Keratinocyte (primary cell): ENCODE measurements around the gene EPHB4. TPM values are rescaled to one million over a fixed set of nuclear protein-coding genes. Genes with fewer than 3 reads are reported as not detected.

Experiments
- DNase-seq: peaks from one replicate; pipeline ENCODE4 v3.0.0-alpha.2; 2011; ENCODE audit warnings: low read depth, missing footprints, low spot score
- FAIRE-seq: peaks from 2 replicates; lab custom pipeline; 2011; peaks lifted over from hg19 to GRCh38; lab: Jason Lieb, UNC
- H2AFZ ChIP-seq: 2 replicates; pipeline ENCODE4 v1.6.0; 2012; ENCODE audit warnings: low read length, control low read depth, inconsistent platforms; ENCODE audit not compliant: control insufficient read depth
- H3K27ac ChIP-seq: 2 replicates; pipeline ENCODE4 v1.5.1; 2011; ENCODE audit warnings: low read length; ENCODE audit not compliant: control insufficient read depth, insufficient read depth
- H3K27me3 ChIP-seq: 3 replicates; pipeline ENCODE4 v1.6.0; 2011; ENCODE audit warnings: low read length; ENCODE audit not compliant: control insufficient read depth, insufficient read depth; ENCODE audit errors: extremely low read depth
- H3K36me3 ChIP-seq, 2 experiments: 2 replicates in 1 of 2; 3 replicates in 1 of 2; pipeline ENCODE4 v1.5.1; 2011; ENCODE audit warnings: low read length in 2 of 2, mild to moderate bottlenecking in 1 of 2; ENCODE audit not compliant: control insufficient read depth in 2 of 2, insufficient read depth in 2 of 2; ENCODE audit errors: extremely low read depth in 1 of 2
- H3K4me1 ChIP-seq: 3 replicates; pipeline ENCODE4 v1.5.1; 2011; ENCODE audit warnings: low read length; ENCODE audit not compliant: control insufficient read depth, insufficient read depth; ENCODE audit errors: extremely low read depth
- H3K4me2 ChIP-seq: 3 replicates; pipeline ENCODE4 v1.6.0; 2011; ENCODE audit warnings: low read depth, low read length; ENCODE audit not compliant: control insufficient read depth, insufficient read depth; ENCODE audit errors: extremely low read depth
- H3K4me3 ChIP-seq, 3 experiments: fragments of 200-600 bp in 1 of 3; sonication (generic) in 1 of 3; 2 replicates in 2 of 3; 3 replicates in 1 of 3; pipeline ENCODE4 v1.5.1; 2011 to 2016; ENCODE audit warnings: low read length in 3 of 3, mild to moderate bottlenecking in 3 of 3, control low read depth in 2 of 3, inconsistent platforms in 1 of 3, low read depth in 1 of 3, mixed read lengths in 1 of 3, mixed run types in 1 of 3, moderate library complexity in 1 of 3; ENCODE audit not compliant: control insufficient read depth in 2 of 3, insufficient read depth in 2 of 3; ENCODE audit errors: extremely low read depth in 1 of 3
- H3K79me2 ChIP-seq: 2 replicates; pipeline ENCODE4 v1.6.0; 2012; ENCODE audit warnings: low read length; ENCODE audit not compliant: control insufficient read depth, insufficient read depth
- H3K9ac ChIP-seq: 3 replicates; pipeline ENCODE4 v1.6.0; 2011; ENCODE audit warnings: low read length; ENCODE audit not compliant: control insufficient read depth, insufficient read depth; ENCODE audit errors: extremely low read depth
- H3K9me1 ChIP-seq: 3 replicates; pipeline ENCODE4 v1.6.0; 2011; ENCODE audit warnings: low read length; ENCODE audit not compliant: control insufficient read depth, insufficient read depth; ENCODE audit errors: extremely low read depth
- H3K9me3 ChIP-seq: 2 replicates; pipeline ENCODE4 v1.5.1; 2012; ENCODE audit warnings: low read depth, low read length; ENCODE audit not compliant: control insufficient read depth
- H4K20me1 ChIP-seq: 3 replicates; pipeline ENCODE4 v1.6.0; 2011; ENCODE audit warnings: low read length; ENCODE audit not compliant: control insufficient read depth, insufficient read depth; ENCODE audit errors: extremely low read depth
- EZH2 ChIP-seq: IDR thresholded peaks from one replicate; pipeline ENCODE4 v1.6.1; 2012; ENCODE audit warnings: inconsistent platforms, mild to moderate bottlenecking, low read length, moderate library complexity
- dilution Hi-C: fragments of 300-500 bp; cut with MboI; formaldehyde crosslinking; loops from one replicate; pipeline ENCODE4 v1.7.0; 2020; ENCODE audit warnings: low sequenced_read_pairs; ENCODE audit not compliant: extremely low pct_ligation_motif_present
- polyA plus RNA-seq, 5 experiments: library from polyadenylated mRNA; depleted of rRNA in 3 of 5; stranded (reverse) in 3 of 5; stranded (forward) in 1 of 5; unstranded in 1 of 5; fragments of >200 nt; gene quantifications; 1 replicate in 1 of 5; 2 replicates in 3 of 5; 3 replicates in 1 of 5; pipeline versions ENCODE4 v1.2.1 to v1.2.3, GENCODE V29; 2011 to 2012; ENCODE audit warnings: missing spikeins in 2 of 5, low read depth in 1 of 5, low replicate concordance in 1 of 5
- TF ChIP-seq, protein P1 (sequence below), 3 experiments: IDR thresholded peaks in 1 of 3; conservative IDR thresholded peaks in 1 of 3; optimal IDR thresholded peaks in 1 of 3; 2 replicates in 2 of 3; 3 replicates in 1 of 3; pipeline versions ENCODE3 to v1.5.1; 2011; ENCODE audit warnings: low read length in 3 of 3, mild to moderate bottlenecking in 3 of 3, moderate library complexity in 2 of 3, control low read depth in 1 of 3, inconsistent platforms in 1 of 3; ENCODE audit not compliant: insufficient read depth in 2 of 3; ENCODE audit errors: extremely low read depth in 1 of 3

The EPHB4 gene
- polyA plus RNA-seq, 1 donor (not counting 4 experiments of a cell fraction or from before 2014, with no cell fraction given), result 61.4 TPM

DNA sequence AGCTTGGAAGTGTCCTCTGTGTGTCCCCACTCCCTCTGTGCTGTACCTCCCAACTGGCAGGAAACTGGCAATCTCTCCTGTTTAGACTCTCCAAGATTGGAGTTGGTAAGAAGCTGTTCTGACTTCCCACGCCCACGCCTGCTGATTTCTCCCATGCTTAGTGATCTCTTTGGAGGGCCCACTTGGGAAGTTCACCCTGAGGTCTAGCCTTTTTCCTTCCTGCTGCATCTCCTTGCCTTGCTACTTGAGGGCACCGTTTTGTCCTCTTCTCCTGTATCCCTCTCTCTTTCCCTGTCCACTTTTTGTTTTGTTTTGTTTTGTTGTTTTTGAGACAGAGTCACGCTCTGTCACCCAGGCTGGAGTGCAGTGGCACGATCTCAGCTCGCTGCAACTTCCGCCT lies 58.5 kb downstream of the EPHB4 start:
- DNase-seq, result no peak
- no peak for FAIRE-seq
- Histone ChIP-seq H2AFZ (no peak overlapping the region), H3K9ac (no peak overlapping the region), H3K27me3 (no peaks in the 10 kb centered on the region), H3K4me2 (no peak overlapping the region), H3K79me2 (no peaks in the 10 kb centered on the region), H3K27ac (no peak overlapping the region), H3K9me3 (no peaks in the 10 kb centered on the region), H3K36me3 (no peaks in the 10 kb centered on the region), H3K4me3 (no peak overlapping the region), H3K9me1 (no peaks in the 10 kb centered on the region), H3K4me1 (peaks cover 14% of the 10 kb centered on the region), H4K20me1 (no peaks in the 10 kb centered on the region)
- dilution Hi-C loops, result no loop called here
- TF ChIP-seq, protein P1, sequence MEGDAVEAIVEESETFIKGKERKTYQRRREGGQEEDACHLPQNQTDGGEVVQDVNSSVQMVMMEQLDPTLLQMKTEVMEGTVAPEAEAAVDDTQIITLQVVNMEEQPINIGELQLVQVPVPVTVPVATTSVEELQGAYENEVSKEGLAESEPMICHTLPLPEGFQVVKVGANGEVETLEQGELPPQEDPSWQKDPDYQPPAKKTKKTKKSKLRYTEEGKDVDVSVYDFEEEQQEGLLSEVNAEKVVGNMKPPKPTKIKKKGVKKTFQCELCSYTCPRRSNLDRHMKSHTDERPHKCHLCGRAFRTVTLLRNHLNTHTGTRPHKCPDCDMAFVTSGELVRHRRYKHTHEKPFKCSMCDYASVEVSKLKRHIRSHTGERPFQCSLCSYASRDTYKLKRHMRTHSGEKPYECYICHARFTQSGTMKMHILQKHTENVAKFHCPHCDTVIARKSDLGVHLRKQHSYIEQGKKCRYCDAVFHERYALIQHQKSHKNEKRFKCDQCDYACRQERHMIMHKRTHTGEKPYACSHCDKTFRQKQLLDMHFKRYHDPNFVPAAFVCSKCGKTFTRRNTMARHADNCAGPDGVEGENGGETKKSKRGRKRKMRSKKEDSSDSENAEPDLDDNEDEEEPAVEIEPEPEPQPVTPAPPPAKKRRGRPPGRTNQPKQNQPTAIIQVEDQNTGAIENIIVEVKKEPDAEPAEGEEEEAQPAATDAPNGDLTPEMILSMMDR (optimal IDR thresholded peaks at IDR 0.05 in 1 of 3, IDR thresholded peaks at IDR 0.05 in 1 of 3, conservative IDR thresholded peaks at IDR 0.05 in 1 of 3; ENCODE audit: extremely low read depth in 1 of 3, insufficient read depth in 2 of 3, low read length in 3 of 3), result no peak
- TF ChIP-seq EZH2, result no peak

DNA sequence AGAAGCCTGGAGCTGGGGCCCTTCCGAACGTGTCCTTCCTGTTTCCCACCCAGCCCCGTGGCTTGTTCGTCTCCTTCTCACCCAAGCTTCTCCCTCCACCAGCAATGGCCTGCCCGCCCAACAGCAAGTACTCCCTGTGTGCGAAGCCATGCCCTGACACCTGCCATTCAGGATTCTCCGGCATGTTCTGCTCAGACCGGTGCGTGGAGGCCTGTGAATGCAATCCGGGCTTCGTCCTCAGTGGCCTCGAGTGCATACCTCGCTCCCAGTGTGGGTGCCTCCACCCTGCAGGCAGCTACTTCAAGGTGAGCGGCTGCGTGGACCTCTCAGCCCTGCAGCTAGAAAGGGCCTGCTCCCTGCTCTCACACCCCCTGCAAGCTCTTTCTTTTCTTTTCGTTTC lies 62.1 kb downstream of the EPHB4 start:
- dilution Hi-C loops, result no loop called here
- FAIRE-seq, result no peak
- peak overlapping the region; percentile 44 for H3K9ac ChIP-seq
- no peak for DNase-seq
- H4K20me1 ChIP-seq, result no peaks in the 10 kb centered on the region
- peaks cover 27% of the 10 kb centered on the region for H3K4me1 ChIP-seq
- H3K9me3 ChIP-seq, result no peaks in the 10 kb centered on the region
- H3K4me3 ChIP-seq, result no peak overlapping the region
- H3K27ac ChIP-seq, result peak overlapping the region; percentile 67
- H3K9me1 ChIP-seq, result no peaks in the 10 kb centered on the region
- no peak for TF ChIP-seq EZH2
- TF ChIP-seq, protein P1 (optimal IDR thresholded peaks at IDR 0.05 in 1 of 3, IDR thresholded peaks at IDR 0.05 in 1 of 3, conservative IDR thresholded peaks at IDR 0.05 in 1 of 3; ENCODE audit: extremely low read depth in 1 of 3, insufficient read depth in 2 of 3, low read length in 3 of 3), result no peak
- no peaks in the 10 kb centered on the region for H3K79me2 ChIP-seq
- H3K27me3 ChIP-seq, result no peaks in the 10 kb centered on the region
- H2AFZ ChIP-seq, result peak overlapping the region; percentile 68
- no peaks in the 10 kb centered on the region for H3K36me3 ChIP-seq
- peak overlapping the region; percentile 32 for H3K4me2 ChIP-seq
